ENCODE measurements around the gene ERC2. TPM values are rescaled to one million over a fixed set of nuclear protein-coding genes. Genes with fewer than 3 reads are reported as not detected.

Gene ERC2
- total RNA-seq, 3 donors from 2014 or later (not counting 1 experiment from before 2014, with no cell fraction given): not detected

DNA sequence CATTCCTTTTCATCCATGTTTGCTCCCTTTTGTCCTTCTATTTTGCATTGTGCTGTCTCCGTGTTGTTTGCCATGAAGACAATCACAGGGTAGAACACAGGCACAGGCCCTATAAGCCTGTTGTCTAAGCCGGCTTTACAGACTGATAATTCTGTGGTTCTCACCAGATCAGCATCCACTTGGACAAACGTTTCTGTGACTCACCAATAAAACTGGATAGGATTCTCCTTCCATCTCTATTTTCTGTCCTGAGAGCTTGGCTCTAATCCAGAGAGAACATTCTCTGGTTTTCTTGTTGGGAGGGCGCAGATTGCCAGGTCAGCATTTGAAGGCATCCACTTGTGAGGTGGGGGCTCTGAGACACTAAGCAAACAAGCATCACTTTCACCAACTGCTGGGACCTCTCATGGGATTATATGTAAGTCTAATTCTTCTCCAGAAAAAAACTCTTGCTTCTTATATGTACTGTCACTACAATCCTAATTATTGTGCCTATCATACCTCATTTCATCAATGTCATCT is 101.6 kb downstream of the ERC2 start:
- Histone ChIP-seq H3K9me3 (ENCODE audit: control insufficient read depth, insufficient read depth, low read length) (no peaks in the 10 kb centered on the region), H3K36me3 (ENCODE audit: control insufficient read depth, insufficient read depth, low read length) (no peaks in the 10 kb centered on the region), H3K4me1 (ENCODE audit: control insufficient read depth, insufficient read depth, low read length) (no peaks in the 10 kb centered on the region), H3K27me3 (ENCODE audit: control insufficient read depth, insufficient read depth, low read length) (no peaks in the 10 kb centered on the region), H3K27ac (ENCODE audit: low read length) (no peak overlapping the region), H3K4me3 (ENCODE audit: low read length) (no peak overlapping the region)
- Mint-ChIP-seq H3K27me3 (ENCODE audit: low read depth in 2 of 2) (peaks cover 0 to 6% of the 10 kb centered on the region in 2 donors), H3K27ac (no peak overlapping the region), H3K9me3 (no peaks in the 10 kb centered on the region), H3K4me3 (no peak overlapping the region), H3K36me3 (no peaks in the 10 kb centered on the region), H3K4me1 (no peaks in the 10 kb centered on the region)
- 79% methylated on average over 4 of the region's 4 CpGs for WGBS (ENCODE audit: insufficient coverage)
- ATAC-seq: no peak
- intact Hi-C loops (cut with micrococcal nuclease): no loop called here
- TF ChIP-seq, protein P1, sequence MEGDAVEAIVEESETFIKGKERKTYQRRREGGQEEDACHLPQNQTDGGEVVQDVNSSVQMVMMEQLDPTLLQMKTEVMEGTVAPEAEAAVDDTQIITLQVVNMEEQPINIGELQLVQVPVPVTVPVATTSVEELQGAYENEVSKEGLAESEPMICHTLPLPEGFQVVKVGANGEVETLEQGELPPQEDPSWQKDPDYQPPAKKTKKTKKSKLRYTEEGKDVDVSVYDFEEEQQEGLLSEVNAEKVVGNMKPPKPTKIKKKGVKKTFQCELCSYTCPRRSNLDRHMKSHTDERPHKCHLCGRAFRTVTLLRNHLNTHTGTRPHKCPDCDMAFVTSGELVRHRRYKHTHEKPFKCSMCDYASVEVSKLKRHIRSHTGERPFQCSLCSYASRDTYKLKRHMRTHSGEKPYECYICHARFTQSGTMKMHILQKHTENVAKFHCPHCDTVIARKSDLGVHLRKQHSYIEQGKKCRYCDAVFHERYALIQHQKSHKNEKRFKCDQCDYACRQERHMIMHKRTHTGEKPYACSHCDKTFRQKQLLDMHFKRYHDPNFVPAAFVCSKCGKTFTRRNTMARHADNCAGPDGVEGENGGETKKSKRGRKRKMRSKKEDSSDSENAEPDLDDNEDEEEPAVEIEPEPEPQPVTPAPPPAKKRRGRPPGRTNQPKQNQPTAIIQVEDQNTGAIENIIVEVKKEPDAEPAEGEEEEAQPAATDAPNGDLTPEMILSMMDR (IDR thresholded peaks at IDR 0.05): no peak
- DNase-seq: no peak

DNA sequence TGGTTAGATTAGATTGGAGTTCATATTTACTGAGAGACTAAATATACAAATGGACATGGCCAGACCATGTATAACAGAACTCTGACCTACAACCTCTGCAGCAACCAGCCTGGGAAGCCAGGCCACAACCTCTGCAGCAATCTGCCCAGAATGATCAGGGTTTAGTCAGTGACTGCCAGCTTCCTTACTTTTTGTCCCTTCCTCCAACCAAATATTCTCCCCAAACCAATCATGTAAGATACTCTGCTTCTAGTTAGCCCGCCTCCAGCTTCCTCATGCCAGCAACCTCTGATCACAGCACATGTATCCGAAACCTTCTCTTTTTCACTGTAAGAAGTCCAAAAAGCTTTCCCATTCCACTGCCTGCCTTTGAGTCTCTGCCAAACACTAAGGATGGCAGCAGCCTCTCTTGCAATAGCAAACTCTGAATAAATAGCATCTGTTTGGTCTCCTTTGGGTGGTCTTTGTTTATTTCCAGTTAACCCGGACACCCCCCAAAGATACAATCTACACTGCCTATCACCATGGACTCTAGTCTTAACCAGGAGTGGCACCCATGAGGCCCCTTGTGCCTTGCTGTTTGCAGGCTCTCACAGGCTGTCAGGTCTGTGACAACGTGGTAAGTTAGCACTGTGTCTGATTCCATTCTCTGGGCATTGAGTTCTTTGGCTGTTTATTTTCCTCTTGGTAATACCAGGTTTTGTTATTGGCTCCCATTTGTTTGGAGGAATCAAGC is 102.2 kb downstream of the ERC2 start:
- Histone ChIP-seq H3K36me3 (ENCODE audit: control insufficient read depth, insufficient read depth, low read length) (no peaks in the 10 kb centered on the region), H3K27me3 (ENCODE audit: control insufficient read depth, insufficient read depth, low read length) (no peaks in the 10 kb centered on the region), H3K9me3 (ENCODE audit: control insufficient read depth, insufficient read depth, low read length) (no peaks in the 10 kb centered on the region), H3K4me3 (ENCODE audit: low read length) (no peak overlapping the region), H3K4me1 (ENCODE audit: control insufficient read depth, insufficient read depth, low read length) (no peaks in the 10 kb centered on the region), H3K27ac (ENCODE audit: low read length) (no peak overlapping the region)
- no peaks in the 10 kb centered on the region for H3K36me3 Mint-ChIP-seq
- DNase-seq (no peak), ATAC-seq (no peak)
- no peaks in the 10 kb centered on the region for H3K4me1 Mint-ChIP-seq
- no peak overlapping the region for H3K27ac Mint-ChIP-seq
- intact Hi-C loops (cut with micrococcal nuclease): no loop called here
- WGBS (ENCODE audit: insufficient coverage): 81% methylated on average over 4 of the region's 4 CpGs
- H3K9me3 Mint-ChIP-seq: no peaks in the 10 kb centered on the region
- H3K4me3 Mint-ChIP-seq: no peak overlapping the region
- TF ChIP-seq, protein P1 (IDR thresholded peaks at IDR 0.05): no peak
- peaks cover 0 to 8% of the 10 kb centered on the region in 2 donors for H3K27me3 Mint-ChIP-seq (ENCODE audit: low read depth in 2 of 2)

DNA sequence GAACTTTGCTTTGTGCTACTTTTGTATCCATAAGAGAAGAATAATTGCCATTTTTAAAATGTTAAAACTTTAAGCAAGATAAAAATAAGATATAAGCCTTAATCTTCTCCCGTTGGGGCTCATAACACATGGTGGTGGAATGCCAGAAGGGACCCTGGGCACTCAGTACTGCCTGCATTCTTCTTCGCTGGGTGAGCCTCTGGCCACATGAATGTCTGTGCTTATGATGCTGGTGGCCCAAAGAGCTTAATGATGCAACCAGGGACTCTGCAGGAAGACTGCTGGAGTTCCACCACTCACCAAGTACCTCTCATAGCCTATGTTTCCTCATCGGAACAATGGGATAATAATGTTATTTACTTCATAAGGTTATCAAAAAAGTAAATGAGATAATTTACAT is 103.6 kb downstream of the ERC2 start:
- no peak overlapping the region for H3K27ac ChIP-seq (ENCODE audit: low read length)
- DNase-seq (no peak), ATAC-seq (no peak)
- Mint-ChIP-seq H3K36me3 (no peaks in the 10 kb centered on the region), H3K9me3 (no peaks in the 10 kb centered on the region), H3K27me3 (ENCODE audit: low read depth in 2 of 2) (peaks cover 0 to 11% of the 10 kb centered on the region in 2 donors), H3K4me3 (no peak overlapping the region), H3K4me1 (no peaks in the 10 kb centered on the region), H3K27ac (no peak overlapping the region)
- no peaks in the 10 kb centered on the region for H3K4me1 ChIP-seq (ENCODE audit: control insufficient read depth, insufficient read depth, low read length)
- intact Hi-C loops (cut with micrococcal nuclease): no loop called here
- H3K4me3 ChIP-seq (ENCODE audit: low read length): no peak overlapping the region
- TF ChIP-seq, protein P1 (IDR thresholded peaks at IDR 0.05): no peak
- no peaks in the 10 kb centered on the region for H3K36me3 ChIP-seq (ENCODE audit: control insufficient read depth, insufficient read depth, low read length)
- WGBS (ENCODE audit: insufficient coverage): 87% methylated on average over 2 of the region's 3 CpGs
- H3K27me3 ChIP-seq (ENCODE audit: control insufficient read depth, insufficient read depth, low read length): no peaks in the 10 kb centered on the region
- H3K9me3 ChIP-seq (ENCODE audit: control insufficient read depth, insufficient read depth, low read length): no peaks in the 10 kb centered on the region

All from natural killer cell (primary cell).